Fibroblast of skin of scalp (primary cell): ENCODE results near the gene ZNF492. TPM values are rescaled to one million over a fixed set of nuclear protein-coding genes. Genes with fewer than 3 reads are reported as not detected.
A peak's percentile ranks its signal among the peaks of the same experiment; 100 is the strongest.
"Not testable (repeated sequence)": the region's sequence is repeated elsewhere in the genome, so short reads cannot be mapped to it uniquely, and the experiment has no call there.

Source experiments
- DNase-seq: peaks from one replicate; pipeline ENCODE4 v3.0.0-alpha.2; 2013
- polyA plus RNA-seq, 2 experiments: library from polyadenylated mRNA; unstranded; fragments of 120-200 nt; gene quantifications; one replicate each; pipeline ENCODE4 v1.2.1, GENCODE V29; 2013; ENCODE audit not compliant: insufficient read length in 2 of 2

ZNF492 gene
- polyA plus RNA-seq (2013, experiment 1 of 2; ENCODE audit: insufficient read length) = 0.39 TPM
- polyA plus RNA-seq (2013, experiment 2 of 2; ENCODE audit: insufficient read length) = 0.48 TPM

DNA sequence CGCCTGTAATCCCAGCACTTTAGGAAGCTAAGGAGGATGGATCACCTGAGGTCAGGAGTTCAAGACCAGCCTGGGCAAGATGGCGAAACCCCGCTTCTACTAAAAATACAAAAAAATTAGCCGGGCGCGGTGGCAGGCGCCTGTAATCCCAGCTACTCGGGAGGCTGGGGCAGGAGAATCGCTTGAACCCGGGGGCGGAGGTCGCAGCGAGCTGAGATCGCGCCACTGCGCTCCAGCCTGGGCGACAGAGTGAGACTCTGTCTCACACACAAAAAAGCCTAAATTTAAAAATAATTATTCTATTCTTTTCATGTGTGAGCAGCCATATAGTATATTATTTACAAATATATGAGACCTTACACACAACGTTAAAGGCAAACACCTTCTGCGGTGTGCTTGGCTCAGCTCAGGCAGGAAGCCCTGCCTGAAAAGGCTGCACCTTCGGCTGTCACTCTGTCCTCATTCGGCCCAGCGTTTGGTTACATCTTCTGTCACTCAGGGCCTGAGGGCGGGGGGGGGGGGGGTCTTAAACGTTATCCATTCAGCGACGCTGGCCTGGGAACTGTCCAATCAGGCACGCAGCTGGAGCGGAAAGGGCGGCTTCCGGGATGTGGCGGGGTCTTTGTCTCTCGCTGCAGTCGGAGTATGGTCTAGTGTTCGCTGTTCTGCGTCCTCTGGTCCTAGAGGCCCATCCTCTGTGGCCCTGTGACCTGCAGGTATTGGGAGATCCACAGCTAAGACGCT, at the start of gene ZNF492:
TSS of gene ZNF492 (plus strand) at position 619 of the 744 bp plus-strand sequence. CDS start 19,076 bp downstream, outside the sequence.
- peak; percentile 96 for DNase-seq

- DNase-seq = no peak
These were observed 38.7 kb upstream of the ZNF492 start for GRCh38 chr19:22595422-22595821.

DNA sequence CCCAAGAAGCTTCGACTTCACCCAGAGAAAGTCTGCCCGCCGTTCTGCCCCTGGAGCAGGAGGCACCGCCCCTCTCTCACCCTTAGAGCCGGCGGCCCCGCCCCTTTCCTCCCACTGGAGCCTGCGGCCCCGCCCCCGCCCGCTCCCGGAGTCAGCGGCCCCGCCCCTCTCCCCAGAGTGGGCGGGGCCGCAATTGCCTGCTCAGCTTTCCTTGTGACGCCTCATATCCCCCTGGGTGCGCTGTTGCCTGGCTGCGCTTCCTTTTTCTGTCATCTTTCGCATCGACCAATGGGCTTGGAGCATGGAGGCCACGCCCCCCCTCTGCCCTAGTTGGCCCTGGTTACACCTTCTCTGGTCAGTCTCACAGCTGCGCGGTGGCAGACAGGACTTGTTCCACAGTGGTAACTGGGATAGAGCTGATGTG, 38.2 kb upstream of the ZNF492 start:
- no peak for DNase-seq

GRCh38 chr19:22600690-22601648, 33.2 kb upstream of the ZNF492 start:
- no peak for DNase-seq

DNA sequence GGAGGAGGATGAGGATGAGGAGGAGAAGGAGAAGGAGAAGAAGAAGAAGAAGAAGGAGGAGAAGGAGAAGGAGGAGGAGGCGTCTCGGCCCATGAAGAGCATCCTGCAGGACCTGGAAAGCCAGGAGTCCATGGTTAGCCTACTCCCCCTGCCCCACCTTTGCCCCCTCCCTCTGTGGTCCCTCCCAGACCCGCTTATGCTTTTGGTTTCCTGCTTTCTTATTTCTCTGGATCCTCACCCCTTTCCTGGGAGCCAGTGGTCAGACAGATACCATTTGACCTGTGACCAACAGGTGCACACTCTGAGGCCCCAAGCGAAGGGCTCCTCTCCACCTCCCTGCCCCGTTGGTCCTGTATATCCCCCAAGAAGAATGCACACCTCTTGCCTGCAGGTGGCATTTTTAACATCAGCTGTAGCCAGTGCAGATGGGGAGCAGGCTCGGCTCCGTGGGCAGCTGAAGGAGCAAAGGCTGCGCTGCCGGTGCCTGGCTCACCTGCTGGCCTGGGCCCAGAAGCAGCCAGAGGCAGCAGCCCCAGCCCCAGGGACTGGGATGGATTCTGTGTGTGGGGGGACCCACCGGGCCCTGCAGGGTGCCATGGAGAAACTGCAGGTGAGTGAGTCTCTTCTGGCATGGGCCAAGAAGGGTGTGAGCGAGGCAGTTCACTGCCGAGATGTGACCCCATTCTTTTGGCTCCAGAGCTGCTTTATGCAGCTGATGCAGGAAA, 32.1 kb upstream of the ZNF492 start:
- no peak for DNase-seq

DNA sequence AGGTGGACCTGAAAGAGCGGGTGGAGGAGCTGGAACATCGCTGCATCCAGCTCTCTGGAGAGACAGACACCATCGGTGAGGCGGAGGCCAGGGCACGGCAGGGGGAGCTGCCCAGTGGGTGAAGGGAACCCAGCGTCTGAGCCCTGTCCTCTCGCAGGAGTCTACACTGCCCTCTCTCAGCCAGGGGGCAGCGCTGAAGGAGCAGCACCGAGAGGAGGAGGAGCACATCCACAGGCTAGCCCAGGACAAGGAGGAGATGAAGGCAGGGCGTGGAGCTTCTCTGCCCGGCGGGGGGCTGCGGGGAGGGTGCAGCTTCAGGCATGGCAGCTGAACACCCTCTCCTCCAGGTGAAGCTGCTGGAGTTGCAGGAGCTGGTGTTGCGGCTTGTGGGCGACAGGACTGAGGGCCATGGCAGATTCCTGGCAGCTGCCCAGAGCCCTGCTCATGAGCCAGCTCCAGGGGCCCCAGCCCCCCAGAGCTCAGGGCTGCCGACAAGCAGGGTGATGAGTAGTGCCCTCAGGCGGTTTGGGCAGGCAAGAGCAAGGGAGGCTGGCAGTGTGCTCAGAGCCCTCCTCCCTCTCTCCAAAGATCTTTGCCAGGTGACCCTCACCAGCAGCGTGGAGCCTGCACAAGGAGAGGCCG, 31.4 kb upstream of the ZNF492 start:
- DNase-seq = no peak

GRCh38 chr19:22603518-22604440, 30.3 kb upstream of the ZNF492 start:
- no peak for DNase-seq

DNA sequence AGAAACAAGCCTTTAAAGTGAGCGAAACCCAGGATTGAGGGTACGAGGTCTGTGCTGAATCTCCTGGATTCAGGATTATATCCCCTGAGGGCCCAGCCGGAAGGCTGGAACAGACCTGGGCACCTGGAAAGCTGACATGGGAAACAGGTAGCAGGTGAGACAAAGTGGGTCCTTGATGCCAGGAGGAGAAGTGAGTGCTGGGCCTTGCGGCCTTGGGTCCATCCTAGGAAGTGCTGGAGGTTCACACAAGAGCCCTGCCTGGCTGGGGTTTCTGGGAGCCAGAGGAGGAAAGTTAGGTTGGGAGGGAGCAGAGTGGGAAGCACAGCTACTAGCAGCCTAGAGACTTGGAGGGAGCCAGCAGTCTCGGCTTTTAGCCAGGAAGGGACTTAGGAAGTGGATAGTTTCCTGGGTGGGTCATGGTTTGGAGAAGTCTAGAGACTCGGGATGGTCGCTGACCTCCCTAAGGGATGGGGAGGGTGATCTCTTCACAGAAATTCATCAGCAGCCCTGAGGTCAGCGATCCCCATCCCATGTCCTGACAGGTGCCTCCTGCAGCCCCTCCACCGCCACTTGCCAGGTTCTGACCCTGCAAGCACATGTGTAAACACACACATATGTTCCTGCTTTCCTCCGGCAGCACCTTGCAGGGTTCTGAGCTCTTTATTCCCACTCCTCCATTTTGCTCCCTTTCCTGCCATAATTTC, 29.4 kb upstream of the ZNF492 start:
- no peak for DNase-seq

DNA sequence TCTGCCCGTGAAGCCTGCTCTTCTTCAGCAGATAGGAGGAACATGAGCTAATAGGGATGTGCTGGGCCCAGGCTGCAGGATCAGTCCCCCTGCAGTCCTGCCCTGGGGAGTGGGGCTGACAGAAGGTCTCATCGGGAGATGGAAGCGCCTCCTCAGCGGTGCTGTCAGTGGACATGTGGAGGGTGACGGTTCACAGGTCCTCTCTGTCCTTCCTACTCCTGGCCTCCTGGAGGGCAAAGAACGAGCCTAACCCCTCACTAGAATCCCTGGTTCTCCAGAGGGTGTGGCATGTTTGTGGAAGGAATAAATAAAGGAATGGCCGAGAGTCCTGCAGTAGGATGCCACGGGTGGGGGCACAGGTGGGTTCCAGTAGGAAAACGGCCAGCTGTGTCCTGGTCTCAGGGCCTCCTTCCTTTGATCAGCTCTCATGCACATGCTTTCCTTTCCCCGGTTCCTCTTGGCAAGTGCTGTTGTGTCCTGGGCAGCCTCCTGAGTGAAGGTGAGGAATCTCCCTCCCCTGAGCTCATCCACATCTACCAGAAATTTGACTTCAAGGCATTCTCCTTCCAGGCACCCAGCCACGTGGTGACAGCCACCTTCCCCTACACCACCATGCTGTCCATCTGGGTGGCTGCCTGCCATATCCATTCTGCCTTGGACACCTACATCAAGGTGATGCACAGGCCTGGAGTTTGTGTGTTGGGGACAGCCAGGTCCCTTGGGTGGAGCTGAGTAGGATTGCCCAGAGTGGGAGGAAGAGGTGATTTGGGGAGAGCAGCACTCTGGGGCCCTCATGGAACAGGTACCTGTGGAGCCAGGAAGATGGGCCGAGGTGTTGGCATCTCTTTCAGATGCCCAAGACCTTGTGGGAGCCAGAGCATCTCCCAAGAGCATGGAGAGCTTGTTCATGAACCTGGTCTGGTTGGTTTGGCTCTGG, 28.6 kb upstream of the ZNF492 start:
- DNase-seq = no peak

GRCh38 chr19:22606212-22606553, 27.9 kb upstream of the ZNF492 start:
- DNase-seq = no peak

- no peak for DNase-seq
These were observed 27.0 kb upstream of the ZNF492 start for GRCh38 chr19:22606954-22607652.

- no peak for DNase-seq
These were observed 26.3 kb upstream of the ZNF492 start for GRCh38 chr19:22607653-22608430.

- DNase-seq = no peak
These were observed 25.7 kb upstream of the ZNF492 start for GRCh38 chr19:22608441-22608840.

DNA sequence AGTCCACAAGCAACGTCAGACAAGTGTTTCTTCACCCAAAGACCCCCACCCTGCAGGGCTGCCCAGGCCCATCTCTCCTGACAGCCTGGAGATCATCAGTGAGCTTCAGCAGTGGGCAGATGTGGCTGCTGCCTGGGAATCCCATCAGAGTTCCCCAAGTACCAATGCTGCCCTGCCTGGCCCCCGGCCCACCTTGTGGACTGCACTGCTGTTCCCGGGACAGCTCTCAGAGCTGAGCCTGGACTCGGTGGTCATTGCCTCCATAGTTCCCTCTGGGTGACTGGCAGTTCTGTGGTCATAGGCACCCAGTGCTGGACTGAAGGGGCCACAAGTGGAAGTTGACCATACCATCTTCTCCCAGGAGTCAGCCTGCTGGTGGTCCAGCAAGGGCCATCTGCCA, 24.5 kb upstream of the ZNF492 start:
- no peak for DNase-seq

GRCh38 chr19:22610121-22610520, 24.0 kb upstream of the ZNF492 start:
- no peak for DNase-seq

DNA sequence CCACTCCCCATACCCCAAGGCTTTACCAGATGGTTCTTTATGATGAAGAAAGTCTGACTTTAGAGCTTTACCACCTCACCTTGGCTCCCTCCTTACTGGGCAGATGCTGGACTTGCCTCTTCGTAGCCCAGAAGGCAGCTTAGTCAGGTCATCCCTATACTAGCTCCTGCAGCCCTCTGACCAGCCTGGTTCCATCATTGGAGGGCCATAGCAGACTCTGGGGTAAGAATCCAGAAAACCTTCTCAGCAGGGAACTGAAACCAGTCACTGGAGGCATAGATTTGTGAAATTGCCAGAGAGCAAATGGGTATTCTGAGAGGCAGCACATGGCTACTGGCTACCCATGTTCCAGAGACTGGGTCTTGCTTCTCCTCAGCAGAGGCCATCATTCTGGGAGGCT, 21.8 kb upstream of the ZNF492 start:
- no peak for DNase-seq

DNA sequence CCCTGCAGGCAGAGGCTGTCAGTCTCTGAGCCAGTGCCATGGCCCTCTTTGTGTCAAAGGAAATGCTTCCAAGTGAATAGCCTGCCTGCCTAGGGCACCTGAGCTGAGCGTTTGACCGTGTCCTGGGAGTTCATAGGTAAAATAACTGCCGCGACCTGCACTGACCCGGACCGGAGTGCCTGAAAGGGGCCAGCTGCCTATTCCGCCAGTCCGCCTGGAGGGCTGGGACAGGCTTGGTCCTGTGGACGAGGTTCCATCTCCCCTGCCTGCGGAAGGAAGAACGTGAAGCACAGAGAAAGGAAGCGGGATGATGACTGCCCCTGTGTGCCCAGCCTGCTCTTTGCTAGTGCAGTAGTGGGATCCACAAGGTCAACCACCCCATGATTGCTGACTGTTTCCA, 17.5 kb upstream of the ZNF492 start:
- DNase-seq = no peak

GRCh38 chr19:22617181-22617580, 16.9 kb upstream of the ZNF492 start:
- DNase-seq = not testable (repeated sequence)
